RWPE1 (cell line): ENCODE measurements around the gene LRRC74A.
A peak's percentile ranks its signal among the peaks of the same experiment; 100 is the strongest.

Experiments used
- CTCF ChIA-PET: fragments of 350-600 bp; sonication (Branson Sonifier 250); formaldehyde crosslinking; extraction: SDS; loops from one replicate; lab custom pipeline; 2021; lab: Yijun Ruan, JAX
- POLR2A ChIA-PET: fragments of 400-600 bp; formaldehyde crosslinking; extraction: SDS; loops from one replicate; lab custom pipeline; 2020; ENCODE audit warnings: antibody characterized with exemption; ENCODE audit not compliant: low non-redundant PET; lab: Yijun Ruan, JAX
- DNase-seq: peaks from one replicate; pipeline ENCODE4 v3.0.0; 2012; ENCODE audit warnings: low spot score
- H3K27ac ChIP-seq: fragments of 450-650 bp; 2 replicates; pipeline ENCODE4 v1.5.1; 2017
- CTCF ChIP-seq: fragments of 450-650 bp; conservative IDR thresholded peaks from 2 replicates; pipeline ENCODE4 v1.5.1; 2017; ENCODE audit warnings: low read depth, mild to moderate bottlenecking

The LRRC74A gene

GRCh38 chr14:76780360-76780759 lies 45.8 kb upstream of the LRRC74A start:
- no peak for DNase-seq
- no peak for TF ChIP-seq CTCF
- POLR2A ChIA-PET = no interaction called here
- CTCF ChIA-PET = interaction anchor here (1.5 kb wide), 1 partner anchor 70 kb away, joined by 6 read pairs; no protein-coding TSS in a partner anchor
- no peak overlapping the region for H3K27ac ChIP-seq

- H3K27ac ChIP-seq = peak overlapping the region; percentile 34
- no peak for TF ChIP-seq CTCF
- ChIA-PET CTCF (interaction anchor here (1.5 kb wide), 1 partner anchor 71 kb away, joined by 6 read pairs; no protein-coding TSS in a partner anchor), POLR2A (no interaction called here)
- DNase-seq = no peak
These were observed 45.1 kb upstream of the LRRC74A start for GRCh38 chr14:76780875-76781647.

- DNase-seq = no peak
- CTCF ChIA-PET = no interaction called here
- POLR2A ChIA-PET = no interaction called here
- no peak for TF ChIP-seq CTCF
- peak overlapping the region; percentile 34 for H3K27ac ChIP-seq
These were observed 44.6 kb upstream of the LRRC74A start for GRCh38 chr14:76781648-76782051.

- POLR2A ChIA-PET = no interaction called here
- no peak for TF ChIP-seq CTCF
- H3K27ac ChIP-seq = peak overlapping the region; percentile 34
- CTCF ChIA-PET = interaction anchor here (0.6 to 0.8 kb wide), 2 partner anchors 72 to 286 kb away, joined by 4 read pairs; no protein-coding TSS in a partner anchor
- no peak for DNase-seq
These were observed 43.9 kb upstream of the LRRC74A start for GRCh38 chr14:76782115-76782884.

GRCh38 chr14:76782885-76783566 lies 43.2 kb upstream of the LRRC74A start:
- CTCF ChIA-PET = interaction anchor here (0.6 to 0.8 kb wide), 2 partner anchors 73 to 286 kb away, joined by 4 read pairs; no protein-coding TSS in a partner anchor

More at GRCh38 chr14:76782885-76783566, 43.2 kb upstream of the LRRC74A start:
- peak overlapping the region; percentile 34; the same call in 1 of the 2 replicates for H3K27ac ChIP-seq
- no peak for TF ChIP-seq CTCF
- POLR2A ChIA-PET = no interaction called here
- no peak for DNase-seq
